GM23248 (cell line): ENCODE results near the gene FAS. TPM values are rescaled to one million over a fixed set of nuclear protein-coding genes. Genes with fewer than 3 reads are reported as not detected.

Experiments used
- DNase-seq: peaks from one replicate; pipeline ENCODE4 v3.0.0-alpha.2; 2015
- H2AFZ ChIP-seq: fragments of 200-600 bp; sonication (generic); 2 replicates; pipeline ENCODE4 v1.6.1; 2016; ENCODE audit warnings: antibody characterized with exemption
- H3F3A ChIP-seq: fragments of 200-600 bp; sonication (generic); 2 replicates; pipeline ENCODE4 v1.6.1; 2016; ENCODE audit warnings: mild to moderate bottlenecking, antibody characterized with exemption, mixed run types; ENCODE audit not compliant: insufficient read depth
- H3K27ac ChIP-seq: fragments of 200-600 bp; sonication (generic); 2 replicates; pipeline ENCODE4 v1.5.1; 2016; ENCODE audit warnings: mild to moderate bottlenecking
- H3K27me3 ChIP-seq: fragments of 200-600 bp; sonication (generic); replicated peaks from 2 replicates; pipeline ENCODE4 v1.6.1; 2016; ENCODE audit warnings: mild to moderate bottlenecking; ENCODE audit not compliant: insufficient read depth
- H3K36me3 ChIP-seq: fragments of 200-600 bp; sonication (generic); 2 replicates; pipeline ENCODE4 v1.6.1; 2016; ENCODE audit warnings: low read depth, mild to moderate bottlenecking
- H3K4me1 ChIP-seq: fragments of 200-600 bp; sonication (generic); 2 replicates; pipeline ENCODE4 v1.6.1; 2016; ENCODE audit warnings: mild to moderate bottlenecking; ENCODE audit not compliant: insufficient read depth
- H3K4me2 ChIP-seq: fragments of 200-600 bp; sonication (generic); one replicate; pipeline ENCODE4 v1.6.1; 2016; ENCODE audit warnings: mild to moderate bottlenecking; ENCODE audit not compliant: unreplicated experiment
- H3K4me3 ChIP-seq: fragments of 200-600 bp; sonication (generic); 2 replicates; pipeline ENCODE4 v1.5.1; 2016; ENCODE audit warnings: mild to moderate bottlenecking
- H3K79me2 ChIP-seq: fragments of 200-600 bp; sonication (generic); 2 replicates; pipeline ENCODE4 v1.6.1; 2016; ENCODE audit warnings: mild to moderate bottlenecking; ENCODE audit not compliant: insufficient read depth
- H3K9ac ChIP-seq: fragments of 200-600 bp; sonication (generic); 2 replicates; pipeline ENCODE4 v1.6.1; 2016; ENCODE audit warnings: mild to moderate bottlenecking
- H3K9me2 ChIP-seq: fragments of 200-600 bp; sonication (generic); 2 replicates; pipeline ENCODE4 v1.6.1; 2016; ENCODE audit warnings: mixed run types, mild to moderate bottlenecking, moderate library complexity; ENCODE audit not compliant: insufficient read depth
- H3K9me3 ChIP-seq: fragments of 200-600 bp; sonication (generic); one replicate; pipeline ENCODE4 v1.6.1; 2017; ENCODE audit warnings: low read depth
- H4K20me1 ChIP-seq: fragments of 200-600 bp; sonication (generic); 2 replicates; pipeline ENCODE4 v1.6.0; 2016; ENCODE audit not compliant: insufficient read depth
- EZH2 ChIP-seq: fragments of 200-600 bp; sonication (generic); IDR thresholded peaks from 2 replicates; pipeline ENCODE4 v1.6.1; 2018; ENCODE audit warnings: antibody characterized with exemption, mild to moderate bottlenecking; ENCODE audit not compliant: insufficient read depth, poor library complexity, severe bottlenecking
- EZH2phosphoT487 ChIP-seq: fragments of 200-600 bp; sonication (generic); IDR thresholded peaks from 2 replicates; pipeline ENCODE4 v1.6.1; 2018; ENCODE audit warnings: antibody characterized with exemption, moderate library complexity, mild to moderate bottlenecking, low read depth; ENCODE audit not compliant: insufficient read depth
- WGBS, 2 experiments: methylation state at CpG; one replicate each; pipeline ENCODE4 v1.1.6; 2015 to 2017; ENCODE audit warnings: low lambda C conversion rate in 2 of 2, low coverage in 1 of 2; ENCODE audit errors: missing lambda C conversion rate in 2 of 2; 5-methylcytosine and 5-hydroxymethylcytosine counted together
- in situ Hi-C: fragments of 300-500 bp; cut with MboI; formaldehyde crosslinking; loops from 2 replicates; pipeline ENCODE4 v1.15.0; 2020
- polyA plus RNA-seq: library from polyadenylated mRNA; unstranded; fragments of >200 nt; fragmentation: Nextera tagmentation; extraction: Ambion mirVana; gene quantifications from 2 replicates; pipeline ENCODE4 v1.2.1, GENCODE V29; 2016
- total RNA-seq: library from RNA; depleted of rRNA; stranded (reverse); fragments of >200 nt; shearing (Covaris generic); gene quantifications from 2 replicates; pipeline ENCODE4 v1.2.3, GENCODE V29; 2014

FAS gene
- total and polyA plus RNA-seq, 2 experiments from 2014 or later = 55.4 to 77.8 TPM

DNA sequence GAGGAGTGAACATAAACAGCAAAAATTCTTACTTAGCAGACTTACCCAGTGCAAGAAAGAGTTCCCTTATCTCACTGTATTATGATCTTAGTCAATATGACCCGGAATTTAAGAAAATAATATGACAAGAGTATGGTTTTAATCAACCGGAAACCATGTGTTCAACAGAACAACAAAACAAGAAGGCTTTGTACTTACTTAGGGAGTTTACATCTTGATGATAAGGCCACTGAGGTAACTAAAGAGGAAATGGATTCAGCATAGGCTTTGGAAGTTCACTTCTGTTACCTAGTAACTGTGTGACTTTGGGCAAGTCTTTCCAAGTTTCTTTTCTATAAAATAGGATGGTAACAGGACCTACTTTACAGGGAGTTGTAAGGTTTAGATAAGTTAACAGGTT is 7.4 kb upstream of the FAS start:
- 59 to 60% methylated on average over 2 of the region's 2 CpGs for WGBS, 2 experiments
- Histone ChIP-seq H3K79me2 (peaks cover 57% of the 10 kb centered on the region), H4K20me1 (no peaks in the 10 kb centered on the region), H3K27ac (no peak overlapping the region), H3F3A (peaks cover 20% of the 10 kb centered on the region; the same call in 1 of the 2 replicates), H3K36me3 (peaks cover 11% of the 10 kb centered on the region; the same call in 1 of the 2 replicates), H3K9ac (no peak overlapping the region), H3K4me3 (no peak overlapping the region), H3K4me1 (peaks cover 20% of the 10 kb centered on the region), H3K27me3 (no peaks in the 10 kb centered on the region), H3K9me3 (no peaks in the 10 kb centered on the region), H3K4me2 (no peak overlapping the region), H3K9me2 (no peaks in the 10 kb centered on the region), H2AFZ (no peak overlapping the region)
- TF ChIP-seq EZH2 = no peak
- TF ChIP-seq EZH2phosphoT487 = no peak
- DNase-seq = no peak
- in situ Hi-C loops = loop anchor here (5.0 kb wide), 1 partner anchor 46 kb away; no protein-coding TSS in a partner anchor

DNA sequence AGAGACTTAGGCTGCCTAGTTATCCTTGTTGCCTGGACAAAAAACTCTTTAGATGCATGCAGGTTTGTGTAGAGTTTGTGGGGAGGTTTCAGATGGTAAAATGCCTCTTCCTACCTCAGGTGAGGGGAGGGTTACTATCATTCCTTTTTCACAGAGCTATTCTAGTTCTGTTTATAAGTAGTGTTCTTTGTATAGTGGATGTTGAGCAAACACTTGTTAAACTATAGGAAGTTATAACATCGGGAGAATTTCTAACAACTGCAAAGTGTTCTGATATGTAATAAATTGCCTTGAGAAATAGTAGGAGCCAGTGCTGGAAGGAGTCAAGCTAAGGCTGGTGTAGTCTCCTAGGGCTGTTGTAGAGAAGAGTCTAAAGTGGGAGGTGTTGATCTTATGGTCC is 6.7 kb upstream of the FAS start:
- Histone ChIP-seq H3K36me3 (peaks cover 11% of the 10 kb centered on the region; the same call in 1 of the 2 replicates), H3K4me2 (no peak overlapping the region), H2AFZ (no peak overlapping the region), H3K79me2 (peaks cover 61% of the 10 kb centered on the region), H3K27ac (no peak overlapping the region), H3K4me1 (peaks cover 26% of the 10 kb centered on the region), H3K27me3 (no peaks in the 10 kb centered on the region), H4K20me1 (no peaks in the 10 kb centered on the region), H3K9me3 (no peaks in the 10 kb centered on the region), H3K9ac (no peak overlapping the region), H3K4me3 (no peak overlapping the region), H3F3A (peaks cover 20% of the 10 kb centered on the region; the same call in 1 of the 2 replicates), H3K9me2 (no peaks in the 10 kb centered on the region)
- in situ Hi-C loops = loop anchor here (5.0 kb wide), 1 partner anchor 47 kb away; no protein-coding TSS in a partner anchor
- no peak for DNase-seq
- WGBS, 2 experiments = 70 to 71% methylated on average over 1 of the region's 1 CpG
- TF ChIP-seq EZH2phosphoT487 = no peak
- TF ChIP-seq EZH2 = no peak

DNA sequence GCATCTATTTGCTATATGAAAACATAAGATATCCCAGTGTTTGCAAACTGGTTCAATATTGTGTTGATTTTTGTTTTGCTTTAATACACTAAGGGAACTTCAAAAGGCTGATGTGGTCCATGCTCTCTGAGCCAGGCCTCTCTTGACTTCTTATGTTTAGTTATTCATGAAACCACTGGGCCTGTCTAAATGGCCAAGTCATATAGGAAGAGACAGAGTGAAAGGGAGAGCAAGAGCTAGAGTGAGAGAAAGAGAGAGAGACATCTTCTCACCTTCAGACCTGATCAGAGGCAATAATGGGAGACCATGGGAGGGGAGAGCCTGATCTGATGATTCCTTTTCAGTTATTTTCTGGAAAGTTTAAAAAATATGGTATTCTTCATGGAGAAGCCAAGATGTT is 6.1 kb upstream of the FAS start:
- Histone ChIP-seq H3K9ac (no peak overlapping the region), H2AFZ (no peak overlapping the region), H3F3A (peaks cover 21% of the 10 kb centered on the region), H3K79me2 (peaks cover 66% of the 10 kb centered on the region), H3K9me2 (no peaks in the 10 kb centered on the region), H4K20me1 (no peaks in the 10 kb centered on the region), H3K9me3 (no peaks in the 10 kb centered on the region), H3K27ac (no peak overlapping the region), H3K4me2 (no peak overlapping the region), H3K36me3 (peaks cover 11% of the 10 kb centered on the region; the same call in 1 of the 2 replicates), H3K27me3 (no peaks in the 10 kb centered on the region), H3K4me1 (peaks cover 28% of the 10 kb centered on the region), H3K4me3 (no peak overlapping the region)
- no peak for DNase-seq
- in situ Hi-C loops = loop anchor here (5.0 kb wide), 1 partner anchor 47 kb away; no protein-coding TSS in a partner anchor
- no peak for TF ChIP-seq EZH2phosphoT487

GRCh38 chr10:88986549-88987242 is 3.9 kb upstream of the FAS start:
- H3K79me2 ChIP-seq = peaks cover 69% of the 10 kb centered on the region
- H3K9me2 ChIP-seq = no peaks in the 10 kb centered on the region
- 16 to 19% methylated on average over 2 of the region's 2 CpGs for WGBS, 2 experiments

More at GRCh38 chr10:88986549-88987242, 3.9 kb upstream of the FAS start:
- H3K9ac ChIP-seq = no peak overlapping the region
- peaks cover 14% of the 10 kb centered on the region for H3K4me1 ChIP-seq
- H3K36me3 ChIP-seq = peaks cover 11% of the 10 kb centered on the region; the same call in 1 of the 2 replicates
- no peak overlapping the region for H2AFZ ChIP-seq
- in situ Hi-C loops = no loop called here
- H4K20me1 ChIP-seq = no peaks in the 10 kb centered on the region
- H3K4me2 ChIP-seq = no peak overlapping the region
- DNase-seq = peak; percentile 60
- H3K9me3 ChIP-seq = no peaks in the 10 kb centered on the region
- H3K4me3 ChIP-seq = no peak overlapping the region
- H3F3A ChIP-seq = peaks cover 19% of the 10 kb centered on the region
- H3K27me3 ChIP-seq = no peaks in the 10 kb centered on the region
- no peak overlapping the region for H3K27ac ChIP-seq
- TF ChIP-seq EZH2 (no peak), EZH2phosphoT487 (no peak)
